Right atrium auricular region (tissue), 2 donors: ENCODE results near the gene ZNF625. TPM values are rescaled to one million over a fixed set of nuclear protein-coding genes. Genes with fewer than 3 reads are reported as not detected.
A peak's percentile ranks its signal among the peaks of the same experiment; 100 is the strongest.

Source experiments
- DNase-seq: peaks from one replicate; pipeline ENCODE4 v3.0.0-alpha.2; 2019; ENCODE audit warnings: low spot score
- H3K27ac ChIP-seq, 2 donors: fragments of 200-600 bp; sonication (generic); 1 replicate in 1 of 2; 2 replicates in 1 of 2; pipeline ENCODE4 v1.5.1; 2016 to 2019
- H3K27me3 ChIP-seq, 2 donors: fragments of 200-600 bp; sonication (generic); one replicate each; pipeline versions ENCODE4 v1.5.1 to v1.6.0; 2017 to 2019
- H3K36me3 ChIP-seq: fragments of 200-600 bp; sonication (generic); one replicate; pipeline ENCODE4 v1.5.1; 2016
- H3K4me1 ChIP-seq, 2 donors: fragments of 200-600 bp; sonication (generic); one replicate each; pipeline versions ENCODE4 v1.5.1 to v1.6.0; 2017 to 2019
- H3K4me3 ChIP-seq, 2 donors: fragments of 200-600 bp; sonication (generic); 1 replicate in 1 of 2; 2 replicates in 1 of 2; pipeline ENCODE4 v1.5.1; 2017 to 2019; ENCODE audit warnings: mild to moderate bottlenecking in 1 of 2, moderate library complexity in 1 of 2
- H3K9me3 ChIP-seq, 2 donors: fragments of 200-600 bp; sonication (generic); one replicate each; pipeline ENCODE4 v1.5.1; 2019
- total RNA-seq, 2 donors: library from RNA; depleted of rRNA; stranded (reverse); fragments of >200 nt; gene quantifications; one replicate each; pipeline ENCODE4 v1.1.0, GENCODE V29; 2016
- TF ChIP-seq, protein P1 (sequence below), 2 donors: fragments of 200-600 bp; sonication (generic); IDR thresholded peaks; one replicate each; pipeline ENCODE4 v1.5.1; 2019; ENCODE audit warnings: antibody characterized with exemption in 2 of 2

The ZNF625 gene
- total RNA-seq, 2 donors from 2014 or later: 3.2 to 6.3 TPM

DNA sequence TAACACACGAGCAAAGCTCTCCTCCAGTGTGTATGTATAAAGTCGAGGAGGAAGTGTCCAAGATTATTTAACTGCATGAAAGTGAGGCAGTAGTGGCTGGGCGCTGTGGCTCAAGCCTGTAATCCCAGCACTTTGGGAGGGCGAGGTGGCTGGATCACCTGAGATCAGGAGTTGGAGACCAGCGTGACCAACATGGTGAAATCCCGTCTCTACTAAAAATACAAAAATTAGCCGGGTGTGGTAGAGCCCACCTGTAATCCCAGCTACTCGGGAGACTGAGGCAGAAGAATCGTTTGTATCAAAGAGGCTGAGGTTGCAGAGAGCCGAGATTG, 15.2 kb downstream of the ZNF625 start:
- H3K27ac ChIP-seq: no peak overlapping the region
- H3K27me3 ChIP-seq: no peaks in the 10 kb centered on the region
- H3K36me3 ChIP-seq: peaks cover 19% of the 10 kb centered on the region
- no peak overlapping the region for H3K4me3 ChIP-seq
- TF ChIP-seq, protein P1, sequence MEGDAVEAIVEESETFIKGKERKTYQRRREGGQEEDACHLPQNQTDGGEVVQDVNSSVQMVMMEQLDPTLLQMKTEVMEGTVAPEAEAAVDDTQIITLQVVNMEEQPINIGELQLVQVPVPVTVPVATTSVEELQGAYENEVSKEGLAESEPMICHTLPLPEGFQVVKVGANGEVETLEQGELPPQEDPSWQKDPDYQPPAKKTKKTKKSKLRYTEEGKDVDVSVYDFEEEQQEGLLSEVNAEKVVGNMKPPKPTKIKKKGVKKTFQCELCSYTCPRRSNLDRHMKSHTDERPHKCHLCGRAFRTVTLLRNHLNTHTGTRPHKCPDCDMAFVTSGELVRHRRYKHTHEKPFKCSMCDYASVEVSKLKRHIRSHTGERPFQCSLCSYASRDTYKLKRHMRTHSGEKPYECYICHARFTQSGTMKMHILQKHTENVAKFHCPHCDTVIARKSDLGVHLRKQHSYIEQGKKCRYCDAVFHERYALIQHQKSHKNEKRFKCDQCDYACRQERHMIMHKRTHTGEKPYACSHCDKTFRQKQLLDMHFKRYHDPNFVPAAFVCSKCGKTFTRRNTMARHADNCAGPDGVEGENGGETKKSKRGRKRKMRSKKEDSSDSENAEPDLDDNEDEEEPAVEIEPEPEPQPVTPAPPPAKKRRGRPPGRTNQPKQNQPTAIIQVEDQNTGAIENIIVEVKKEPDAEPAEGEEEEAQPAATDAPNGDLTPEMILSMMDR (IDR thresholded peaks at IDR 0.05): peak in 1 of 2 donors; percentile 4
- DNase-seq: no peak
- H3K4me1 ChIP-seq: peaks cover 0 to 22% of the 10 kb centered on the region in 2 donors
- H3K9me3 ChIP-seq: peaks cover 0 to 3% of the 10 kb centered on the region in 2 donors

DNA sequence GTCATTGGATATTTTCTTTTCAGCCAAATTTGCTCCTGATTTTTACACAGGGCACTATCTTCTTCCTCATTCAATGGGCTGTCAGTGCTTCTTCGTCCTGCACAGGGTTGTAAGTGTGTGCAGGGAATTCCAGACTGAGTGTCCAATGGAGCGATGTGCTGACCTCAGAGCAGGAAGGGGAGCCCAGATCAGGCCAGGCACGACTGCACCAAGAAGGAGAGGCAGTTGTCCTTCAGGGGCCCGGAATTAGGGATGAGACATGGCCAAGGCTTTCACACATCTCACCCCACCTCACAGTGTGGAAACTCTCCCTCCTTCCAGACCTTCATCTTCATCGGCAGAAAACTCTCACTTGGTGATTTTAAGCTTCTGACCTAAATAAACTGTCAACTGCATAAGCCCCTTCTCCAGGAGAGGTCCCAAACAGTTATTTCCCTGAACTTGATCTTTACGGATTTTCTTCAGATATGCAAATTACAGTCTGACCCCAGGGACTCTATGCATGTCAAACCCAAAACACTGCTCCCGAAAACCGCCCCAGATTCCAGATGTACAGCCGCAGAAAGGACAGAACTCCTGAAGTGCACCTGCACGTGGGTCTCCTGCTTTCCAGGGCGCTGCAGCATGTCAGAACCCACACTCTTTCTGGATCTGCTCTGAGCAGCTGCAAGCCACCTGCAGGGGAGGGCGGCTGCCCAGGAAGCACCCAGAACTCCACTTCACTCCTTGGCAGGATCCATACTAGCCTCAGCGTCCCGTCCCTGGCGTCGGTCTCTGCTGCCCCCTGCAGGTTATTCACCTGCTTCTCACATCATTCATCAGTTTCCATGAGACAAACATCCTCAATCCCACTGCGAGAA, 15.8 kb downstream of the ZNF625 start:
- DNase-seq: peak; percentile 89
- Histone ChIP-seq H3K9me3 (peaks cover 0 to 3% of the 10 kb centered on the region in 2 donors), H3K36me3 (peaks cover 13% of the 10 kb centered on the region), H3K27me3 (no peaks in the 10 kb centered on the region), H3K4me3 (peak overlapping the region; percentile 77 to 94), H3K4me1 (peaks cover 0 to 22% of the 10 kb centered on the region in 2 donors), H3K27ac (peak overlapping the region; percentile 82 to 85)
- TF ChIP-seq, protein P1 (IDR thresholded peaks at IDR 0.05): peak; percentile 84 to 97

DNA sequence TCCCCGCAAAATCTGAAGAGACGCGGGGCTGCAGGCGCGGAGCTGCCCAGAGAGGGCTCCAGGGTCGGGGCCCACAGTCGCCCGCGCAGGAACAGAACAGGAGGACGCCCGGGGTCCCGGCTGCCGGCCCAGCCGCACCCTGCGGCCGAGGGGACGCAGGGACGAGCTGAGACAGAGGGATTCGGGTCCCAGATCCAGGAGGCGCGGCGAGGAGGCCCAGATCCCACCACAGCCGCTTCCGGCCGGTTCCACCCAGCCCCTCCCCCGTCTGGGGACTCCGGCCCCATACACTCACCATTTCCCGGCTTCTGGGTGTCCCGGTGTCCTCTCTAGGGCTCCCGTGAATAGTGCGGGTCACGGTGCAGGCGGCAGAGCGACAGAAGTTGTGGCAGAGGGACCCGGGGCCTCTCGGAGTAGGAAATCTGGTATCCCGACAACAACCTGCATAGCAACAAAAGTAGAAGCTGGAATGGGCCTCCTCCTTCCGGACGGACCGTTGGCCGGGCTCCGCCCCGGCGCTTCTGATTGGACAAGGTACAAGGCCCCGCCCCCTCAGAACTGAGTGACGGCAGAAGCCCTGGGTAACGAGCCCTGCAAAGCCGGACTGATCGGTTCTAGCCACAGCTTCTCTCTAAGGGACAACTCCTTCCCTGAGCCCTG, 16.5 kb downstream of the ZNF625 start, which contains the start of gene ZNF20:
Gene ZNF20 (minus strand): TSS at position 466 of the 660 bp plus-strand sequence. CDS start 168 bp downstream, at position 298.
- peak; percentile 98 for DNase-seq
- H3K4me1 ChIP-seq: peaks cover 0 to 22% of the 10 kb centered on the region in 2 donors
- no peaks in the 10 kb centered on the region for H3K9me3 ChIP-seq
- H3K4me3 ChIP-seq: peak within 1 kb of the TSS; percentile 77 to 94
- TF ChIP-seq, protein P1 (IDR thresholded peaks at IDR 0.05): no peak
- H3K27ac ChIP-seq: peak within 1 kb of the TSS; percentile 82 to 85
- H3K36me3 ChIP-seq: peaks cover 12% of the 10 kb centered on the region
- H3K27me3 ChIP-seq: no peaks in the 10 kb centered on the region

DNA sequence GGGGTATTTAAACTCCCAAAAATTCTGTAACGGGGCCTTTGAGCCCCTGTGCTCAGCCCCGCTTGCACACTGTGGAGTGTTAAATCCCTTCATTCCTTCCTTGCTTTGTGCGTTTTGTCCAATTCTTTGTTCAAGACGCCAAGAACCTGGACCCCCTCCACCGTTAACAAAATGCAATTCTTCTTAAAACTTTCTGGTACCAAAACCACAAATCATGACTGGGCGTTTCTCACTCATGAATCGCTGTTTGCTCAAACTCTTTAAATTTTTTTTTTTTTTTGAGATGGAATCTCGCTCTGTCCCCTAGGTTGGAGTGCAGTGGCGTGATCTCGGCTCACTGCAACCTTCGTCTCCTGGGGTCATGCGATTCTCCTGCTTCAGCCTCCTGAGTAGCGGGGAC, 17.3 kb downstream of the ZNF625 start:
- Histone ChIP-seq H3K36me3 (peaks cover 14% of the 10 kb centered on the region), H3K27ac (peak overlapping the region in 1 of 2 donors; percentile 85), H3K9me3 (no peaks in the 10 kb centered on the region), H3K27me3 (no peaks in the 10 kb centered on the region), H3K4me1 (peaks cover 0 to 22% of the 10 kb centered on the region in 2 donors), H3K4me3 (peak overlapping the region; percentile 77 to 94)
- TF ChIP-seq, protein P1 (IDR thresholded peaks at IDR 0.05): no peak
- DNase-seq: no peak

DNA sequence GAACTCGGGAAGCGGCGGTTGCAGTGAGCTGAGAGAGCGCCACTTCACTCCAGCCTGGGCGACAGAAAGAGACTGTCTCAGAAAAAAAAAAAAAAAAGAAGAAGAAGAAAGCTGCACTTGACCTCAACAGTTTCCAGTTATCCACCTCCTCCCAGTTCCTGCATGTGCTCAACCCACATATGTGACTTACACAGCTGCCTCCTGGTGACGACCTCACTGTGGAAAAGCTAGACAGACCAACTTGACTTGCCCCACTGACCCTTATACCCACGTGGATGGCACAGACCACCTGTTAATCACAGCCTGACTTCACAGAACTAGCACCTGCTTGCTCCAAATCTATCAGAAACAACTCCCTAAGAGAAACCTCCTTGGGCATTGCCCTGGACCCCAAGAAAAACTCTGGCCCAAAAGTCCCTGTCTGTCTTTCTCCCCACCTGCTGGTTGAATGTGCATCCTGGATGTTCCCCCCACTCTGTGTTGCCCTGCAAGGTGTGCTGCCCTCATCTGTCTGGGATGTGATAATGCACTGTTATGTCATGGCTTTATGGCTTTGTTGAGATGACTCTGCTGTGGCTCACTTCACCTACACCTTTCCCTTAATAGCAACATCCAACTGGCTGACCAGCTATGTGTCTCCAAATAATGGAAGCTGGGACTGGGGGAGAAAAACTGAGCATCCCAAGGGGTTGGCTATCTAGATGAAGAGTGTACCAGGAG, 19.2 kb downstream of the ZNF625 start:
- TF ChIP-seq, protein P1 (IDR thresholded peaks at IDR 0.05): peak in 1 of 2 donors; percentile 47
- Histone ChIP-seq H3K36me3 (peaks cover 33% of the 10 kb centered on the region), H3K27ac (no peak overlapping the region), H3K4me1 (peaks cover 0 to 22% of the 10 kb centered on the region in 2 donors), H3K4me3 (no peak overlapping the region), H3K9me3 (peaks cover 0 to 16% of the 10 kb centered on the region in 2 donors), H3K27me3 (no peaks in the 10 kb centered on the region)
- no peak for DNase-seq
